CD14-positive monocyte (primary cell): ENCODE results near the gene CCL11. TPM values are rescaled to one million over a fixed set of nuclear protein-coding genes. Genes with fewer than 3 reads are reported as not detected.

Source experiments
- DNase-seq, 3 donors: peaks; one replicate each; pipeline ENCODE4 v3.0.0-alpha.2; 2011 to 2022
- H2AFZ ChIP-seq: 2 replicates; pipeline ENCODE4 v1.6.0; 2012; ENCODE audit warnings: mild to moderate bottlenecking, low read depth, low read length, inconsistent platforms; ENCODE audit not compliant: insufficient read depth, poor library complexity, severe bottlenecking
- H3K27ac ChIP-seq, 2 donors: 1 replicate in 1 of 2; 2 replicates in 1 of 2; pipeline ENCODE4 v1.5.1; 2012 to 2013; ENCODE audit warnings: low read length in 2 of 2, control low read depth in 1 of 2, inconsistent platforms in 1 of 2, low read depth in 1 of 2, mild to moderate bottlenecking in 1 of 2
- H3K27me3 ChIP-seq, 2 donors: one replicate each; pipeline versions ENCODE4 v1.6.0 to v1.6.1; 2011 to 2013; ENCODE audit warnings: low read length in 2 of 2; ENCODE audit not compliant: control insufficient read depth in 2 of 2, insufficient read depth in 2 of 2
- H3K36me3 ChIP-seq, 2 donors: replicated peaks in 1 of 2; 1 replicate in 1 of 2; 2 replicates in 1 of 2; pipeline versions ENCODE4 v1.5.1 to v1.6.1; 2012 to 2013; ENCODE audit warnings: low read length in 2 of 2, control low read depth in 1 of 2, inconsistent platforms in 1 of 2, mild to moderate bottlenecking in 1 of 2; ENCODE audit not compliant: insufficient read depth in 2 of 2, control insufficient read depth in 1 of 2
- H3K4me1 ChIP-seq, 2 donors: 1 replicate in 1 of 2; 2 replicates in 1 of 2; pipeline versions ENCODE4 v1.5.1 to v1.6.1; 2012 to 2013; ENCODE audit warnings: low read length in 2 of 2, control low read depth in 1 of 2, inconsistent platforms in 1 of 2, mild to moderate bottlenecking in 1 of 2, moderate library complexity in 1 of 2; ENCODE audit not compliant: insufficient read depth in 2 of 2, control insufficient read depth in 1 of 2
- H3K4me2 ChIP-seq: replicated peaks from 2 replicates; pipeline ENCODE3; 2012; ENCODE audit warnings: low read length, moderate library complexity, mild to moderate bottlenecking; ENCODE audit not compliant: poor library complexity, severe bottlenecking; ENCODE audit errors: extremely low read depth
- H3K4me3 ChIP-seq, 3 experiments: fragments of 200-600 bp in 1 of 3; sonication (generic) in 1 of 3; replicated peaks in 1 of 3; 1 replicate in 2 of 3; 2 replicates in 1 of 3; pipeline ENCODE4 v1.5.1; 2011 to 2013; ENCODE audit warnings: low read length in 3 of 3, mild to moderate bottlenecking in 3 of 3, control low read depth in 2 of 3, low read depth in 2 of 3, inconsistent platforms in 1 of 3, moderate library complexity in 1 of 3
- H3K79me2 ChIP-seq: 2 replicates; pipeline ENCODE4 v1.6.0; 2012; ENCODE audit warnings: mild to moderate bottlenecking, control low read depth, inconsistent platforms, low read length, moderate library complexity; ENCODE audit not compliant: insufficient read depth
- H3K9ac ChIP-seq: 2 replicates; pipeline ENCODE4 v1.6.0; 2017; ENCODE audit warnings: low read length, mild to moderate bottlenecking; ENCODE audit not compliant: insufficient read depth, poor library complexity, severe bottlenecking
- H3K9me3 ChIP-seq, 2 donors: replicated peaks in 1 of 2; 1 replicate in 1 of 2; 2 replicates in 1 of 2; pipeline versions ENCODE4 v1.5.1 to v1.6.1; 2012 to 2013; ENCODE audit warnings: low read length in 2 of 2, control low read depth in 1 of 2; ENCODE audit not compliant: control insufficient read depth in 1 of 2, insufficient read depth in 1 of 2
- H4K20me1 ChIP-seq: 2 replicates; pipeline ENCODE4 v1.6.0; 2012; ENCODE audit warnings: mild to moderate bottlenecking, low read length, control low read depth, moderate library complexity; ENCODE audit not compliant: insufficient read depth
- H3K27ac Mint-ChIP-seq, 7 donors: one replicate each; pipeline ENCODE4 v1.8.0; 2020; ENCODE audit warnings: mild to moderate bottlenecking in 7 of 7, mixed read lengths in 7 of 7, moderate library complexity in 6 of 7, inconsistent platforms in 2 of 7
- H3K27me3 Mint-ChIP-seq, 3 donors: one replicate each; pipeline ENCODE4 v1.8.0; 2021 to 2022; ENCODE audit warnings: low read depth in 3 of 3, mild to moderate bottlenecking in 3 of 3, mixed read lengths in 3 of 3, moderate library complexity in 3 of 3, inconsistent platforms in 1 of 3
- H3K36me3 Mint-ChIP-seq, 2 donors: one replicate each; pipeline ENCODE4 v1.8.0; 2020; ENCODE audit warnings: mixed read lengths in 2 of 2, inconsistent platforms in 1 of 2, mild to moderate bottlenecking in 1 of 2
- H3K4me1 Mint-ChIP-seq: one replicate; pipeline ENCODE4 v1.8.0; 2020; ENCODE audit warnings: mild to moderate bottlenecking, mixed read lengths
- H3K4me3 Mint-ChIP-seq, 2 donors: one replicate each; pipeline ENCODE4 v1.8.0; 2020; ENCODE audit warnings: mild to moderate bottlenecking in 2 of 2, mixed read lengths in 2 of 2, moderate library complexity in 1 of 2
- H3K9me3 Mint-ChIP-seq, 7 donors: one replicate each; pipeline ENCODE4 v1.8.0; 2020 to 2022; ENCODE audit warnings: mixed read lengths in 7 of 7, mild to moderate bottlenecking in 6 of 7, moderate library complexity in 6 of 7, inconsistent platforms in 2 of 7
- WGBS: methylation state at CpG from one replicate; pipeline ENCODE4 v1.1.5; 2013; ENCODE audit warnings: missing lambda C conversion rate; ENCODE audit not compliant: insufficient coverage; 5-methylcytosine and 5-hydroxymethylcytosine counted together
- intact Hi-C, 2 donors: fragments of 100-400 bp; cut with micrococcal nuclease; formaldehyde crosslinking; loops; one replicate each; pipeline versions ENCODE4 v1.15.0 to v1.15.1; 2023
- polyA plus RNA-seq, 3 donors: library from polyadenylated mRNA; depleted of rRNA in 1 of 3; unstranded in 2 of 3; stranded (reverse) in 1 of 3; fragments of 300-500 nt in 2 of 3; fragments of >200 nt in 1 of 3; fragmentation: Illumina TruSeq in 2 of 3; gene quantifications; 1 replicate in 2 of 3; 2 replicates in 1 of 3; pipeline ENCODE4 v1.2.3, GENCODE V29; 2012 to 2021
- TF ChIP-seq, protein P1 (sequence below): fragments of 200-600 bp; IDR thresholded peaks from one replicate; pipeline ENCODE4 v1.8.0; 2022; ENCODE audit warnings: antibody characterized with exemption, mild to moderate bottlenecking

The CCL11 gene
- polyA plus RNA-seq, 3 donors, result not detected

DNA sequence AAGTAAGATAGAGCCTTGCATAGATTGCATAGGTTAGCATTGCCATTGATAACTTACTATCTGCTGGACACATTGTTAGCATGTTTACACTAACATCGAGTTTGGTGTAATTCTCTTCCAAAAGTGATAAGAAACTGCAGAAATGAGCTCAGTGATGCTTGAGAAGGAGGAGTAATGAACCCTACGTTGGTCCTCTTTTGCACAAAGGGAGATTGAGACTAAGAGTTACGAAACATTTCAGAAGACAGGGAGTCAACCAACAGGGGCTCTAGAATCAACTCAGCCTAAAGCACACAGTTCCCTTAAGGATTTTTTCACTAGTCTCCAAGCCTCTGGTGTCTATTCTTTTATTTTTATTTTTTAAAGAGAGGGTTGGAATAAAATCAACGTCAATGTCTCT lies 8.7 kb upstream of the CCL11 start:
- Histone ChIP-seq H3K4me3 (no peak overlapping the region), H3K27me3 (no peaks in the 10 kb centered on the region), H3K27ac (no peak overlapping the region), H3K9ac (no peak overlapping the region), H2AFZ (no peak overlapping the region), H4K20me1 (no peaks in the 10 kb centered on the region), H3K79me2 (no peaks in the 10 kb centered on the region), H3K4me1 (no peaks in the 10 kb centered on the region), H3K4me2 (no peak overlapping the region), H3K9me3 (no peaks in the 10 kb centered on the region), H3K36me3 (no peaks in the 10 kb centered on the region)
- H3K9me3 Mint-ChIP-seq, result peaks cover 0 to 2% (median 0%) of the 10 kb centered on the region in 7 donors
- no peaks in the 10 kb centered on the region for H3K36me3 Mint-ChIP-seq
- no peak for DNase-seq
- intact Hi-C loops, result no loop called here
- TF ChIP-seq, protein P1, sequence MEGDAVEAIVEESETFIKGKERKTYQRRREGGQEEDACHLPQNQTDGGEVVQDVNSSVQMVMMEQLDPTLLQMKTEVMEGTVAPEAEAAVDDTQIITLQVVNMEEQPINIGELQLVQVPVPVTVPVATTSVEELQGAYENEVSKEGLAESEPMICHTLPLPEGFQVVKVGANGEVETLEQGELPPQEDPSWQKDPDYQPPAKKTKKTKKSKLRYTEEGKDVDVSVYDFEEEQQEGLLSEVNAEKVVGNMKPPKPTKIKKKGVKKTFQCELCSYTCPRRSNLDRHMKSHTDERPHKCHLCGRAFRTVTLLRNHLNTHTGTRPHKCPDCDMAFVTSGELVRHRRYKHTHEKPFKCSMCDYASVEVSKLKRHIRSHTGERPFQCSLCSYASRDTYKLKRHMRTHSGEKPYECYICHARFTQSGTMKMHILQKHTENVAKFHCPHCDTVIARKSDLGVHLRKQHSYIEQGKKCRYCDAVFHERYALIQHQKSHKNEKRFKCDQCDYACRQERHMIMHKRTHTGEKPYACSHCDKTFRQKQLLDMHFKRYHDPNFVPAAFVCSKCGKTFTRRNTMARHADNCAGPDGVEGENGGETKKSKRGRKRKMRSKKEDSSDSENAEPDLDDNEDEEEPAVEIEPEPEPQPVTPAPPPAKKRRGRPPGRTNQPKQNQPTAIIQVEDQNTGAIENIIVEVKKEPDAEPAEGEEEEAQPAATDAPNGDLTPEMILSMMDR, result no peak
- no peak overlapping the region for H3K27ac Mint-ChIP-seq
- no peak overlapping the region for H3K4me3 Mint-ChIP-seq
- peaks cover 5% of the 10 kb centered on the region for H3K4me1 Mint-ChIP-seq
- H3K27me3 Mint-ChIP-seq, result peaks cover 3 to 9% (median 3%) of the 10 kb centered on the region in 3 donors
- WGBS, result 67% methylated on average over 3 of the region's 4 CpGs

DNA sequence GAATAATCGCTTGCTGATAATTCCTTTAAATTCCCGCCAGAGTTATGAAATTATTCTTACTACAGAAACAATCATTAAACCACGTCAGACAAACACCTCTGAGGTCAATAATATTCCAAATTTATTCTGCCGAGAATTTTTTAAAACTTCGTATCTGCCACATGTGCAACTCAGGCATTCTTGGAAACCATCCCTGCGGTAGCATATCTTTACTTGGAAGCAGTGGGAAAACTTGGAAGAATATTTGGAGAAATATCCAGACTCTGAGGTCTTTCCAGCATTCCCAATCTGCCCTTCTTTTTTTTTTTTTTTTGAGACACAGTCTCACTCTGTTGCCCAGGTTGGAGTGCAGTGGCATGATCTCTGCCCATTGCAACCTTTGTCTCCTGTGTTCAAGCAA lies 2.0 kb upstream of the CCL11 start:
- Histone ChIP-seq H3K9ac (no peak overlapping the region), H3K79me2 (no peaks in the 10 kb centered on the region), H3K9me3 (no peaks in the 10 kb centered on the region), H3K27me3 (peaks cover 0 to 5% of the 10 kb centered on the region in 2 donors), H3K27ac (no peak overlapping the region), H3K4me1 (no peaks in the 10 kb centered on the region), H3K4me3 (no peak overlapping the region), H2AFZ (no peak overlapping the region), H3K4me2 (no peak overlapping the region), H3K36me3 (no peaks in the 10 kb centered on the region), H4K20me1 (no peaks in the 10 kb centered on the region)
- no peak for DNase-seq
- Mint-ChIP-seq H3K4me1 (no peaks in the 10 kb centered on the region), H3K36me3 (no peaks in the 10 kb centered on the region), H3K9me3 (peaks cover 0 to 2% (median 0%) of the 10 kb centered on the region in 7 donors), H3K27ac (no peak overlapping the region), H3K4me3 (no peak overlapping the region), H3K27me3 (peaks cover 5 to 15% (median 10%) of the 10 kb centered on the region in 3 donors)
- WGBS, result 93% methylated on average over 2 of the region's 6 CpGs
- intact Hi-C loops, result no loop called here
- TF ChIP-seq, protein P1, result no peak
